Transverse colon (tissue), 4 donors: ENCODE data around the gene HID1.

Experiments
- CTCF ChIP-seq, 5 experiments: fragments of 200-600 bp in 3 of 5; fragments of 450-650 bp in 2 of 5; sonication (generic) in 3 of 5; IDR thresholded peaks; 1 replicate in 2 of 5; 2 replicates in 3 of 5; pipeline ENCODE4 v1.5.1; 2016 to 2017; ENCODE audit warnings: antibody characterized with exemption in 5 of 5, inconsistent platforms in 3 of 5, mild to moderate bottlenecking in 2 of 5, moderate library complexity in 1 of 5
- EP300 ChIP-seq: sonication (generic); formaldehyde crosslinking; IDR thresholded peaks from one replicate; pipeline ENCODE4 v1.6.1; 2017; ENCODE audit warnings: antibody characterized with exemption, low read depth
- POLR2A ChIP-seq: fragments of 450-650 bp; IDR thresholded peaks from one replicate; pipeline ENCODE4 v1.6.1; 2016; ENCODE audit warnings: antibody characterized with exemption, mild to moderate bottlenecking, moderate library complexity
- POLR2AphosphoS5 ChIP-seq, 3 donors: sonication (generic); formaldehyde crosslinking; IDR thresholded peaks; one replicate each; pipeline ENCODE4 v1.6.1; 2016; ENCODE audit warnings: antibody characterized with exemption in 3 of 3

GRCh38 chr17:74987909-74988711 lies 15.6 kb upstream of the HID1 start:
- peak; percentile 47 for TF ChIP-seq POLR2A
- peak; percentile 15 to 39 (median 31) for TF ChIP-seq CTCF (IDR thresholded peaks at IDR 0.05)
- no peak for TF ChIP-seq EP300
- peak in 2 of 3 donors; percentile 39 to 49 for TF ChIP-seq POLR2AphosphoS5 (IDR thresholded peaks at IDR 0.05)
